GM23248 (cell line): Measurements from ENCODE around the gene CCZ1B. TPM values are rescaled to one million over a fixed set of nuclear protein-coding genes. Genes with fewer than 3 reads are reported as not detected.

Experiments
- polyA plus RNA-seq: library from polyadenylated mRNA; unstranded; fragments of >200 nt; fragmentation: Nextera tagmentation; extraction: Ambion mirVana; gene quantifications from 2 replicates; pipeline ENCODE4 v1.2.1, GENCODE V29; 2016
- total RNA-seq: library from RNA; depleted of rRNA; stranded (reverse); fragments of >200 nt; shearing (Covaris generic); gene quantifications from 2 replicates; pipeline ENCODE4 v1.2.3, GENCODE V29; 2014; rRNA removed

Gene CCZ1B
- total and polyA plus RNA-seq, 2 experiments from 2014 or later, result 36.7 to 55.3 TPM

Other genes with a start within 250 kb of the CCZ1B start
- gene ZDHHC4, start 248.8 kb downstream of the CCZ1B start, total RNA-seq, result 52.5 and 55.4 TPM in 2 replicates
- 68.8 and 72.6 TPM in 2 replicates for gene ZDHHC4, start 248.8 kb downstream of the CCZ1B start, polyA plus RNA-seq
- gene INTS15, start 236.3 kb downstream of the CCZ1B start, total RNA-seq, result 14.4 and 17.9 TPM in 2 replicates
- gene INTS15, start 236.3 kb downstream of the CCZ1B start, polyA plus RNA-seq, result 11.1 and 11.3 TPM in 2 replicates
- 0.22 and 0.51 TPM in 2 replicates for gene ZNF853, start 210.7 kb downstream of the CCZ1B start, total RNA-seq
- not detected in 2 replicates for gene ZNF853, start 210.7 kb downstream of the CCZ1B start, polyA plus RNA-seq
- gene ZNF316, start 189.0 kb downstream of the CCZ1B start, total RNA-seq, result 14.3 and 28.6 TPM in 2 replicates
- gene ZNF316, start 189.0 kb downstream of the CCZ1B start, polyA plus RNA-seq, result 1.1 and 1.2 TPM in 2 replicates
- 19.9 and 21.9 TPM in 2 replicates for gene ZNF12, start 119.3 kb downstream of the CCZ1B start, total RNA-seq
- gene ZNF12, start 119.3 kb downstream of the CCZ1B start, polyA plus RNA-seq, result 12.9 and 13.0 TPM in 2 replicates
- gene RSPH10B2, start 72.2 kb downstream of the CCZ1B start, total RNA-seq, result 0.76 TPM in 1 of 2 replicates, not detected in the other
- gene RSPH10B2, start 72.2 kb downstream of the CCZ1B start, polyA plus RNA-seq, result not detected in 2 replicates